WTC11 (cell line): Measurements from ENCODE around the gene CAMK2N2. TPM values are rescaled to one million over a fixed set of nuclear protein-coding genes. Genes with fewer than 3 reads are reported as not detected.

Experiments
- ATAC-seq: fragments of 200-7000 bp; cut with Tn5 transposase; 2 replicates; pipeline ENCODE4 v1.10.0; 2021; ENCODE audit warnings: mild to moderate bottlenecking, moderate library complexity
- CTCF ChIA-PET: fragments of 300-600 bp; sonication (Branson Sonifier 250); formaldehyde crosslinking; loops from one replicate; lab custom pipeline; 2021; ENCODE audit warnings: antibody characterized with exemption; lab: Charles Lee
- POLR2A ChIA-PET: fragments of 350-600 bp; sonication (Branson Sonifier 250); formaldehyde crosslinking; loops from one replicate; lab custom pipeline; 2021; ENCODE audit warnings: antibody characterized with exemption; lab: Charles Lee
- DNase-seq: peaks from one replicate; pipeline ENCODE4 v3.0.0; 2021; ENCODE audit warnings: low spot score
- H3K27ac Mint-ChIP-seq: 2 replicates; pipeline ENCODE4 v1.8.0; 2021; ENCODE audit warnings: mixed read lengths
- H3K27me3 Mint-ChIP-seq: 2 replicates; pipeline ENCODE4 v1.8.0; 2021; ENCODE audit warnings: low read depth, mild to moderate bottlenecking, moderate library complexity, mixed read lengths
- H3K36me3 Mint-ChIP-seq: 2 replicates; pipeline ENCODE4 v1.8.0; 2021; ENCODE audit warnings: mixed read lengths
- H3K4me1 Mint-ChIP-seq: 2 replicates; pipeline ENCODE4 v1.8.0; 2022; ENCODE audit warnings: mixed read lengths
- H3K4me3 Mint-ChIP-seq: 2 replicates; pipeline ENCODE4 v1.8.0; 2021; ENCODE audit warnings: mild to moderate bottlenecking, moderate library complexity, mixed read lengths
- H3K9me3 Mint-ChIP-seq: 2 replicates; pipeline ENCODE4 v1.8.0; 2021; ENCODE audit warnings: mixed read lengths
- AFF4 ChIP-seq: sonication (generic); formaldehyde crosslinking; IDR thresholded peaks from 2 replicates; pipeline ENCODE4 v1.8.1; 2023; ENCODE audit warnings: mild to moderate bottlenecking, missing genetic modification reagents, borderline replicate concordance
- ATF1 ChIP-seq: sonication (generic); formaldehyde crosslinking; IDR thresholded peaks from 2 replicates; pipeline ENCODE4 v1.8.1; 2023; ENCODE audit warnings: mild to moderate bottlenecking, moderate library complexity, missing genetic modification reagents
- ATF3 ChIP-seq: sonication (generic); formaldehyde crosslinking; conservative IDR thresholded peaks from 2 replicates; pipeline ENCODE4 v1.8.1; 2022; ENCODE audit warnings: mild to moderate bottlenecking, missing genetic modification reagents
- CTCF ChIP-seq: fragments of 200-600 bp; IDR thresholded peaks from 2 replicates; pipeline ENCODE4 v1.8.0; 2022; ENCODE audit warnings: antibody characterized with exemption
- ERG ChIP-seq: fragments of 250-450 bp; sonication (Bioruptor Pico); IDR thresholded peaks from 2 replicates; pipeline ENCODE4 v1.8.0; 2021; ENCODE audit warnings: mild to moderate bottlenecking
- ETV6 ChIP-seq: sonication (generic); formaldehyde crosslinking; IDR thresholded peaks from 2 replicates; pipeline ENCODE4 v1.8.1; 2022; ENCODE audit warnings: mild to moderate bottlenecking, missing genetic modification reagents
- MAX ChIP-seq: sonication (generic); formaldehyde crosslinking; IDR thresholded peaks from 2 replicates; pipeline ENCODE4 v1.8.0; 2022; ENCODE audit warnings: mild to moderate bottlenecking, missing genetic modification reagents
- MLX ChIP-seq: sonication (generic); formaldehyde crosslinking; IDR thresholded peaks from 2 replicates; pipeline ENCODE4 v1.8.1; 2023; ENCODE audit warnings: mild to moderate bottlenecking, missing genetic modification reagents, moderate library complexity
- NFE2L1 ChIP-seq: sonication (generic); formaldehyde crosslinking; IDR thresholded peaks from 2 replicates; pipeline ENCODE4 v1.8.1; 2023; ENCODE audit warnings: missing genetic modification reagents
- NR1H2 ChIP-seq: sonication (generic); formaldehyde crosslinking; IDR thresholded peaks from 2 replicates; pipeline ENCODE4 v1.9.0; 2021; ENCODE audit warnings: mild to moderate bottlenecking, moderate library complexity, missing genetic modification reagents
- OVOL2 ChIP-seq: fragments of 250-450 bp; sonication (Bioruptor Pico); IDR thresholded peaks from 2 replicates; pipeline ENCODE4 v1.9.0; 2021; ENCODE audit warnings: mild to moderate bottlenecking, borderline replicate concordance
- TCF7 ChIP-seq: sonication (generic); formaldehyde crosslinking; IDR thresholded peaks from 2 replicates; pipeline ENCODE4 v1.8.0; 2022; ENCODE audit warnings: mild to moderate bottlenecking, low read depth, missing genetic modification reagents, moderate library complexity
- USF2 ChIP-seq: sonication (generic); formaldehyde crosslinking; IDR thresholded peaks from 2 replicates; pipeline ENCODE4 v1.8.1; 2023; ENCODE audit warnings: mild to moderate bottlenecking, missing genetic modification reagents, moderate library complexity
- ZNF121 ChIP-seq: sonication (generic); formaldehyde crosslinking; IDR thresholded peaks from 2 replicates; pipeline ENCODE4 v1.8.0; 2023; ENCODE audit warnings: missing genetic modification reagents
- ZNF671 ChIP-seq: fragments of 250-450 bp; sonication (Bioruptor Pico); IDR thresholded peaks from 2 replicates; pipeline ENCODE4 v1.8.0; 2021; ENCODE audit warnings: mild to moderate bottlenecking
- ZSCAN18 ChIP-seq: fragments of 250-450 bp; sonication (Bioruptor Pico); IDR thresholded peaks from 2 replicates; pipeline ENCODE4 v2.1.2; 2022; ENCODE audit warnings: mild to moderate bottlenecking, moderate library complexity
- total RNA-seq: library from RNA; stranded (reverse); gene quantifications from 3 replicates; pipeline ENCODE4 v1.2.3, GENCODE V29; 2021

The CAMK2N2 gene
- total RNA-seq, 1 experiment from 2014 or later: 10.5 TPM

- CTCF ChIA-PET: interaction anchor here (1.0 to 5.3 kb wide), 6 partner anchors 9 to 326 kb away, joined by 3 to 88 read pairs (median 6); partner anchors contain the start of genes CAMK2N2 and EEF1AKMT4
Observed at GRCh38 chr3:184230081-184230602, 31.2 kb downstream of the CAMK2N2 start.

More at GRCh38 chr3:184230081-184230602, 31.2 kb downstream of the CAMK2N2 start:
- Mint-ChIP-seq H3K36me3 (no peaks in the 10 kb centered on the region), H3K27ac (no peak overlapping the region), H3K9me3 (no peaks in the 10 kb centered on the region), H3K27me3 (peaks cover 71% of the 10 kb centered on the region), H3K4me1 (peaks cover 8% of the 10 kb centered on the region; the same call in 1 of the 2 replicates), H3K4me3 (peak overlapping the region; percentile 34; the same call in 1 of the 2 replicates)
- DNase-seq (no peak), ATAC-seq (no peak)
- TF ChIP-seq ATF3 (CRISPR knock-in tag) (no peak), ATF1 (CRISPR knock-in tag) (no peak), USF2 (CRISPR knock-in tag) (no peak), CTCF (no peak), ZSCAN18 (CRISPR knock-in tag) (no peak), ETV6 (CRISPR knock-in tag) (no peak), AFF4 (no peak), NR1H2 (CRISPR knock-in tag) (no peak), MAX (CRISPR knock-in tag) (no peak), OVOL2 (no peak), NFE2L1 (no peak), MLX (no peak), ZNF671 (no peak), ZNF121 (CRISPR knock-in tag) (no peak), TCF7 (CRISPR knock-in tag) (no peak), ERG (CRISPR knock-in tag) (no peak)
- POLR2A ChIA-PET: interaction anchor here (0.6 kb wide), 2 partner anchors 9 to 351 kb away, joined by 3 to 5 read pairs; no protein-coding TSS in a partner anchor
